Astrocyte (in vitro differentiated cells and primary cell): Measurements from ENCODE around the gene ARL2BP. TPM values are rescaled to one million over a fixed set of nuclear protein-coding genes. Genes with fewer than 3 reads are reported as not detected.
A peak's percentile ranks its signal among the peaks of the same experiment; 100 is the strongest.

ENCODE experiments used
- DNase-seq: peaks from one replicate; pipeline ENCODE4 v3.0.0-alpha.2; 2010; ENCODE audit warnings: low read depth
- FAIRE-seq: peaks from 2 replicates; lab custom pipeline; 2011; peaks lifted over from hg19 to GRCh38; lab: Jason Lieb, UNC
- H2AFZ ChIP-seq: 2 replicates; pipeline ENCODE4 v1.6.0; 2012; ENCODE audit warnings: low read depth, low read length, inconsistent platforms
- H3K27ac ChIP-seq: 2 replicates; pipeline ENCODE4 v1.5.1; 2011; ENCODE audit warnings: low read depth, low read length, inconsistent platforms
- H3K27me3 ChIP-seq: 2 replicates; pipeline ENCODE4 v1.6.0; 2011; ENCODE audit warnings: low read length, inconsistent platforms; ENCODE audit not compliant: insufficient read depth
- H3K36me3 ChIP-seq: 2 replicates; pipeline ENCODE4 v1.5.1; 2011; ENCODE audit warnings: low read length, inconsistent platforms; ENCODE audit not compliant: insufficient read depth
- H3K4me1 ChIP-seq: 2 replicates; pipeline ENCODE4 v1.5.1; 2011; ENCODE audit warnings: low read length, inconsistent platforms; ENCODE audit not compliant: insufficient read depth
- H3K4me2 ChIP-seq: 2 replicates; pipeline ENCODE4 v1.6.0; 2012; ENCODE audit warnings: low read length, inconsistent platforms
- H3K4me3 ChIP-seq: 2 replicates; pipeline ENCODE4 v1.5.1; 2011; ENCODE audit warnings: low read depth, mild to moderate bottlenecking, low read length, inconsistent platforms; ENCODE audit not compliant: insufficient read depth
- H3K79me2 ChIP-seq: 2 replicates; pipeline ENCODE4 v1.6.0; 2012; ENCODE audit warnings: mild to moderate bottlenecking, low read length, inconsistent platforms; ENCODE audit not compliant: insufficient read depth
- H3K9ac ChIP-seq: 2 replicates; pipeline ENCODE4 v1.6.0; 2012; ENCODE audit warnings: mild to moderate bottlenecking, low read length, inconsistent platforms
- H3K9me3 ChIP-seq: 2 replicates; pipeline ENCODE4 v1.5.1; 2012; ENCODE audit warnings: low read depth, mild to moderate bottlenecking, low read length, inconsistent platforms; ENCODE audit not compliant: insufficient read depth
- H4K20me1 ChIP-seq: 2 replicates; pipeline ENCODE4 v1.6.0; 2012; ENCODE audit warnings: low read length, inconsistent platforms; ENCODE audit not compliant: insufficient read depth
- H3K27ac Mint-ChIP-seq: one replicate; pipeline ENCODE4 v1.8.0; 2021; ENCODE audit warnings: mild to moderate bottlenecking, mixed read lengths; ENCODE audit not compliant: unreplicated experiment
- H3K27me3 Mint-ChIP-seq: one replicate; pipeline ENCODE4 v1.8.0; 2021; ENCODE audit warnings: low read depth, mixed read lengths; ENCODE audit not compliant: unreplicated experiment
- H3K36me3 Mint-ChIP-seq: one replicate; pipeline ENCODE4 v1.8.0; 2021; ENCODE audit warnings: low read depth, mixed read lengths; ENCODE audit not compliant: unreplicated experiment
- H3K4me1 Mint-ChIP-seq: one replicate; pipeline ENCODE4 v1.8.0; 2021; ENCODE audit warnings: low read depth, mixed read lengths; ENCODE audit not compliant: unreplicated experiment
- H3K4me3 Mint-ChIP-seq: one replicate; pipeline ENCODE4 v1.8.0; 2021; ENCODE audit warnings: mild to moderate bottlenecking, moderate library complexity, mixed read lengths; ENCODE audit not compliant: unreplicated experiment
- H3K9me3 Mint-ChIP-seq: one replicate; pipeline ENCODE4 v1.8.0; 2021; ENCODE audit warnings: mild to moderate bottlenecking, mixed read lengths; ENCODE audit not compliant: unreplicated experiment
- CTCF ChIP-seq: IDR thresholded peaks from 2 replicates; pipeline ENCODE4 v1.5.1; 2011; ENCODE audit warnings: low read depth, mild to moderate bottlenecking, inconsistent platforms, low read length, moderate library complexity; ENCODE audit not compliant: insufficient read depth
- EZH2 ChIP-seq: IDR thresholded peaks from 2 replicates; pipeline ENCODE4 v1.6.1; 2012; ENCODE audit warnings: mild to moderate bottlenecking, low read length, inconsistent platforms; ENCODE audit not compliant: insufficient read depth
- total RNA-seq: library from RNA; stranded (reverse); gene quantifications from 2 replicates; pipeline ENCODE4 v1.2.1, GENCODE V29; 2021

ARL2BP gene
- total RNA-seq, 1 donor from 2014 or later = 71.1 TPM

DNA sequence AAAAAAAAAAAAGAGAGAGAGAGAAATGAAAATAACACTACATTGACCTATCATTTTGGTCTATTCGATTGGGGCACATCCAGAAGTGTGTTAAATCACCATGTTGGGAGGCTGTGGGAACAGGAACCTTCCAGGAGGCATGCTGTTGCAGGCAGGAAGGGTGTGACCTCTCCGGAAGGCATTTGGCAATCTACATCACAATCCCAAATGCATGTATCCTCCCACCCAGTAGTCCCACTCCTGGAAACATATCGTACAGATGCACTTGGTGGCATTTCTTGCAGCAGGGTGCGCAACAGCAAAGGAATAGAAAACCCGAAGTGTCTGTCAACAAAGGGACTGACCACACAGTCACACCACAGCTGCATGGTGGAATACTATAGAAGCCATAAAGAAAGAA, 31.5 kb downstream of the ARL2BP start:
- no peaks in the 10 kb centered on the region for H3K79me2 ChIP-seq
- H3K4me2 ChIP-seq = no peak overlapping the region
- peaks cover 6% of the 10 kb centered on the region for H3K4me1 ChIP-seq
- DNase-seq (no peak), FAIRE-seq (no peak)
- no peaks in the 10 kb centered on the region for H3K9me3 ChIP-seq
- no peak overlapping the region for H2AFZ ChIP-seq
- Mint-ChIP-seq H3K4me3 (no peak overlapping the region), H3K27ac (no peak overlapping the region), H3K9me3 (no peaks in the 10 kb centered on the region), H3K27me3 (peaks cover 20% of the 10 kb centered on the region), H3K4me1 (peaks cover 22% of the 10 kb centered on the region), H3K36me3 (no peaks in the 10 kb centered on the region)
- peaks cover 12% of the 10 kb centered on the region for H3K27me3 ChIP-seq
- no peaks in the 10 kb centered on the region for H4K20me1 ChIP-seq
- no peak for TF ChIP-seq EZH2
- TF ChIP-seq CTCF = no peak
- H3K36me3 ChIP-seq = no peaks in the 10 kb centered on the region
- H3K4me3 ChIP-seq = no peak overlapping the region
- no peak overlapping the region for H3K9ac ChIP-seq
- no peak overlapping the region for H3K27ac ChIP-seq

DNA sequence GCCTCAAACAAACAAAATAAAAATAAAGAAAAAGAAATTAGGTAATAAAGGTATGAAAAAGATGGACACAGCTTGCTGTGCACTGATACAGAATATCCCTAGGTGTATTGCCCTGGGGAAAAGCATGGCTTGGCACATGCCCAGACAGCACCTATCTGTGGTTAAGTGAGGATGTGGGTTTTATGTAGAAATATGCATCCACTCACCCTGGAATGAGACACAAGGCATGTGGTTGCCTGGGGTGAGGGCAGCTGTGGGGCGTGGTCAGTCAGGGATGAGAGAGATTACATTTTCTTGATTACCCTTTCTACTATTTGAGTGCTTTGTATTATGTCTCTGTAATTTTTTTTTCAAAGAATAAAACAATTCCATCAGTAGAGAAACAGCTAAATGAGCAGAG, 32.5 kb downstream of the ARL2BP start:
- peaks cover 22% of the 10 kb centered on the region for H3K27me3 Mint-ChIP-seq
- Histone ChIP-seq H3K4me1 (peaks cover 6% of the 10 kb centered on the region), H3K27me3 (peaks cover 21% of the 10 kb centered on the region), H3K79me2 (no peaks in the 10 kb centered on the region), H4K20me1 (no peaks in the 10 kb centered on the region), H3K9ac (no peak overlapping the region), H2AFZ (no peak overlapping the region), H3K4me2 (peak overlapping the region; percentile 46), H3K27ac (no peak overlapping the region), H3K36me3 (no peaks in the 10 kb centered on the region), H3K4me3 (no peak overlapping the region), H3K9me3 (no peaks in the 10 kb centered on the region)
- TF ChIP-seq CTCF (no peak), EZH2 (no peak)
- peaks cover 22% of the 10 kb centered on the region for H3K4me1 Mint-ChIP-seq
- H3K36me3 Mint-ChIP-seq = no peaks in the 10 kb centered on the region
- DNase-seq = peak; percentile 83
- H3K4me3 Mint-ChIP-seq = peak overlapping the region; percentile 60
- FAIRE-seq = no peak
- peak overlapping the region; percentile 87 for H3K27ac Mint-ChIP-seq
- H3K9me3 Mint-ChIP-seq = no peaks in the 10 kb centered on the region

DNA sequence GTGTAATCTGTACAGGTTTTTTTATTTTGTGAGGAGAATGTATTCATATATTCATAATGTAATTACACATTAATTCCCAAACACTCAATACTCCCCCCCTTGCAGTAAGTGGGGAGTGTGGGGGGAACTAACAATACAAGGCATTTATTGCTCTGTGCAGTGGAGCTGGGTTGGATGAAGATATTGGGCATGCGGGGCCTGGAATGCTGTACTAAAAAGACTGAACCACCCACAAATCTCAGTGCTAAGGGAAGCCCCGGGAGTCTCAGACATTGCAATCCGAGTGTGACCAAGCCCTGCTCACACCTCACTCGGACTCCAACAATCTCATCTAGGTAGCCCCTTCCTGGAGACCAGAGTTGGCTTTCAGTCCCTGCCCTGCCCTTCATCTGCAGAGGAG, 33.4 kb downstream of the ARL2BP start:
- Histone ChIP-seq H2AFZ (no peak overlapping the region), H3K79me2 (no peaks in the 10 kb centered on the region), H3K4me1 (peaks cover 6% of the 10 kb centered on the region), H3K4me3 (no peak overlapping the region), H4K20me1 (no peaks in the 10 kb centered on the region), H3K36me3 (no peaks in the 10 kb centered on the region), H3K9ac (no peak overlapping the region), H3K9me3 (no peaks in the 10 kb centered on the region), H3K4me2 (no peak overlapping the region), H3K27ac (no peak overlapping the region), H3K27me3 (peaks cover 30% of the 10 kb centered on the region)
- no peak for TF ChIP-seq EZH2
- H3K4me1 Mint-ChIP-seq = peaks cover 22% of the 10 kb centered on the region
- no peaks in the 10 kb centered on the region for H3K9me3 Mint-ChIP-seq
- no peak overlapping the region for H3K27ac Mint-ChIP-seq
- no peaks in the 10 kb centered on the region for H3K36me3 Mint-ChIP-seq
- H3K4me3 Mint-ChIP-seq = no peak overlapping the region
- DNase-seq (no peak), FAIRE-seq (no peak)
- H3K27me3 Mint-ChIP-seq = peaks cover 30% of the 10 kb centered on the region
